ENCODE data around the gene ECSIT.

DNA sequence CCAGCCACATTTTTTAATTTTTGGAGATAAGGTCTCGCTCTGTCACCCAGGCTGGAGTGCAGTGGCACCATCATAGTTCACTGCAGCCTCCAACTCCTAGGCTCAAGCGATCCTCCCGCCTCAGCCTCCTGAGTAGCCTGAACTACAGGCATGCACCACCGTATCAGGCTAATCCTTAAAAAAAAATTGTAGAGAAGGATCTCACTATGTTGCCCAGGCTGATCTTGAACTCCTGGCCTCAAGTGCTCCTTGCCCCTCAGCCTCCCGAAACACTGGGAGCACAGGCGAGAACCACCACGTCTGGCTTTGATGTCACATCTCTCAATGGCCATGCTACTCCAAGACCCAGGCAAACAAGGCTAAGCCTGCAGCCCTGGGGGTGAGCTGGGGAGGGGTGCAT is 72.3 kb downstream of the ECSIT start:
- TF ChIP-seq, protein P1, sequence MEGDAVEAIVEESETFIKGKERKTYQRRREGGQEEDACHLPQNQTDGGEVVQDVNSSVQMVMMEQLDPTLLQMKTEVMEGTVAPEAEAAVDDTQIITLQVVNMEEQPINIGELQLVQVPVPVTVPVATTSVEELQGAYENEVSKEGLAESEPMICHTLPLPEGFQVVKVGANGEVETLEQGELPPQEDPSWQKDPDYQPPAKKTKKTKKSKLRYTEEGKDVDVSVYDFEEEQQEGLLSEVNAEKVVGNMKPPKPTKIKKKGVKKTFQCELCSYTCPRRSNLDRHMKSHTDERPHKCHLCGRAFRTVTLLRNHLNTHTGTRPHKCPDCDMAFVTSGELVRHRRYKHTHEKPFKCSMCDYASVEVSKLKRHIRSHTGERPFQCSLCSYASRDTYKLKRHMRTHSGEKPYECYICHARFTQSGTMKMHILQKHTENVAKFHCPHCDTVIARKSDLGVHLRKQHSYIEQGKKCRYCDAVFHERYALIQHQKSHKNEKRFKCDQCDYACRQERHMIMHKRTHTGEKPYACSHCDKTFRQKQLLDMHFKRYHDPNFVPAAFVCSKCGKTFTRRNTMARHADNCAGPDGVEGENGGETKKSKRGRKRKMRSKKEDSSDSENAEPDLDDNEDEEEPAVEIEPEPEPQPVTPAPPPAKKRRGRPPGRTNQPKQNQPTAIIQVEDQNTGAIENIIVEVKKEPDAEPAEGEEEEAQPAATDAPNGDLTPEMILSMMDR (conservative IDR thresholded peaks at IDR 0.05; ENCODE audit: low read depth, low read length), result no peak
- TF ChIP-seq EZH2 (IDR thresholded peaks at IDR 0.05; ENCODE audit: borderline replicate concordance, low read depth, low read length, poor library complexity, severe bottlenecking), result no peak
